HG03439 (cell line): ENCODE measurements around the gene FABP6.
A peak's percentile ranks its signal among the peaks of the same experiment; 100 is the strongest.
"Not testable (repeated sequence)": the region's sequence is repeated elsewhere in the genome, so short reads cannot be mapped to it uniquely, and the experiment has no call there.

Source experiments
- ATAC-seq: cut with Tn5 transposase; IDR thresholded peaks from one replicate; pipeline ENCODE4 v1.9.1; 2021; ENCODE audit warnings: mild to moderate bottlenecking, moderate library complexity; ENCODE audit not compliant: unreplicated experiment

FABP6 gene

GRCh38 chr5:160229190-160229742 is at the start of gene FABP6:
Gene FABP6 (plus strand): TSS chr5:160229506. CDS start chr5:160229558, 52 bp downstream.
- no peak for ATAC-seq

GRCh38 chr5:160180931-160181330 is 48.4 kb upstream of the FABP6 start:
- ATAC-seq, result no peak

- ATAC-seq, result no peak
Observed at GRCh38 chr5:160181965-160182622, 47.2 kb upstream of the FABP6 start.

- ATAC-seq, result no peak
Observed at GRCh38 chr5:160183075-160183474, 46.2 kb upstream of the FABP6 start.

- ATAC-seq, result no peak
Observed at GRCh38 chr5:160185626-160186360, 43.5 kb upstream of the FABP6 start.

- no peak for ATAC-seq
Observed at GRCh38 chr5:160186480-160186879, 42.8 kb upstream of the FABP6 start.

GRCh38 chr5:160187091-160187490 is 42.2 kb upstream of the FABP6 start:
- ATAC-seq, result no peak

- no peak for ATAC-seq
Observed at GRCh38 chr5:160188141-160189015, 40.9 kb upstream of the FABP6 start.

- ATAC-seq, result no peak
Observed at GRCh38 chr5:160192424-160192823, 36.9 kb upstream of the FABP6 start.

- not testable (repeated sequence) for ATAC-seq
Observed at GRCh38 chr5:160193076-160193475, 36.2 kb upstream of the FABP6 start.

GRCh38 chr5:160193790-160194189 is 35.5 kb upstream of the FABP6 start:
- not testable (repeated sequence) for ATAC-seq

GRCh38 chr5:160197341-160198144 is 31.8 kb upstream of the FABP6 start:
- no peak for ATAC-seq

GRCh38 chr5:160198146-160198545 is 31.2 kb upstream of the FABP6 start:
- no peak for ATAC-seq

- no peak for ATAC-seq
Observed at GRCh38 chr5:160198841-160199409, 30.4 kb upstream of the FABP6 start.

GRCh38 chr5:160199410-160199911 is 29.8 kb upstream of the FABP6 start:
- ATAC-seq, result peak; percentile 86

GRCh38 chr5:160207061-160207460 is 22.2 kb upstream of the FABP6 start:
- ATAC-seq, result no peak

GRCh38 chr5:160209917-160210316 is 19.4 kb upstream of the FABP6 start:
- no peak for ATAC-seq

GRCh38 chr5:160210606-160211005 is 18.7 kb upstream of the FABP6 start:
- no peak for ATAC-seq

- no peak for ATAC-seq
Observed at GRCh38 chr5:160211352-160211751, 18.0 kb upstream of the FABP6 start.

- ATAC-seq, result peak; percentile 78
Observed at GRCh38 chr5:160213537-160213936, 15.8 kb upstream of the FABP6 start.
